H9 (cell line): ENCODE data around the gene DNALI1. TPM values are rescaled to one million over a fixed set of nuclear protein-coding genes. Genes with fewer than 3 reads are reported as not detected.
A peak's percentile ranks its signal among the peaks of the same experiment; 100 is the strongest.

Experiments used
- DNase-seq: peaks from one replicate; pipeline ENCODE4 v3.0.0-alpha.2; 2017
- H2AFZ ChIP-seq: one replicate; pipeline ENCODE4 v1.6.1; 2013; ENCODE audit warnings: mild to moderate bottlenecking, low read length, control low read depth, moderate library complexity
- H2AK5ac ChIP-seq: 2 replicates; pipeline ENCODE4 v1.6.1; 2013; ENCODE audit warnings: low read length, control low read depth, mixed read lengths; ENCODE audit not compliant: insufficient read length
- H2BK120ac ChIP-seq: one replicate; pipeline ENCODE4 v1.6.1; 2013; ENCODE audit warnings: low read depth, mild to moderate bottlenecking, low read length, control low read depth, inconsistent platforms; ENCODE audit not compliant: poor library complexity, severe bottlenecking
- H2BK12ac ChIP-seq: 2 replicates; pipeline ENCODE4 v1.6.1; 2013; ENCODE audit warnings: low read length, control low read depth, mixed read lengths, low read depth; ENCODE audit not compliant: insufficient read length
- H2BK15ac ChIP-seq: 2 replicates; pipeline ENCODE4 v1.6.1; 2013; ENCODE audit warnings: low read depth, low read length, control low read depth
- H2BK20ac ChIP-seq: one replicate; pipeline ENCODE4 v1.6.1; 2013; ENCODE audit warnings: low read depth, mild to moderate bottlenecking, low read length, control low read depth, inconsistent platforms; ENCODE audit not compliant: poor library complexity, severe bottlenecking
- H2BK5ac ChIP-seq: 2 replicates; pipeline ENCODE4 v1.6.1; 2013; ENCODE audit warnings: low read length, control low read depth, mixed read lengths; ENCODE audit not compliant: insufficient read length
- H3K14ac ChIP-seq: 2 replicates; pipeline ENCODE4 v1.6.1; 2013; ENCODE audit warnings: low read length, control low read depth; ENCODE audit not compliant: insufficient read depth
- H3K18ac ChIP-seq: 2 replicates; pipeline ENCODE4 v1.6.1; 2013; ENCODE audit warnings: low read depth, mild to moderate bottlenecking, mixed read lengths, low read length, control low read depth; ENCODE audit not compliant: insufficient read length
- H3K23ac ChIP-seq: 2 replicates; pipeline ENCODE4 v1.6.1; 2013; ENCODE audit warnings: low read length, control low read depth, mixed read lengths, low read depth; ENCODE audit not compliant: insufficient read length
- H3K23me2 ChIP-seq: 2 replicates; pipeline ENCODE4 v1.6.1; 2013; ENCODE audit warnings: low read depth, mild to moderate bottlenecking, mixed read lengths, low read length, control low read depth; ENCODE audit not compliant: insufficient read length, poor library complexity, severe bottlenecking
- H3K27ac ChIP-seq: 2 replicates; pipeline ENCODE4 v1.5.1; 2013; ENCODE audit warnings: low read length, control low read depth, mixed read lengths, low read depth; ENCODE audit not compliant: insufficient read length
- H3K27me3 ChIP-seq: 2 replicates; pipeline ENCODE4 v1.6.1; 2013; ENCODE audit warnings: low read length, control low read depth, inconsistent platforms; ENCODE audit not compliant: insufficient read depth
- H3K4ac ChIP-seq: 2 replicates; pipeline ENCODE4 v1.6.1; 2013; ENCODE audit warnings: low read depth, mild to moderate bottlenecking, control low read depth, inconsistent platforms, low read length, moderate library complexity
- H3K4me1 ChIP-seq: 2 replicates; pipeline ENCODE4 v1.6.1; 2013; ENCODE audit warnings: low read length, control low read depth, inconsistent platforms; ENCODE audit not compliant: insufficient read depth
- H3K4me2 ChIP-seq: 2 replicates; pipeline ENCODE4 v1.6.1; 2013; ENCODE audit warnings: low read length, control low read depth, mixed read lengths; ENCODE audit not compliant: insufficient read length, insufficient read depth
- H3K56ac ChIP-seq: 2 replicates; pipeline ENCODE4 v1.6.1; 2013; ENCODE audit warnings: low read depth, mild to moderate bottlenecking, mixed read lengths, low read length, control low read depth; ENCODE audit not compliant: insufficient read length
- H3K79me1 ChIP-seq: 2 replicates; pipeline ENCODE4 v1.6.1; 2013; ENCODE audit warnings: low read depth, mild to moderate bottlenecking, moderate library complexity, low read length, control low read depth, inconsistent platforms; ENCODE audit not compliant: insufficient read depth, poor library complexity, severe bottlenecking
- H3K79me2 ChIP-seq: 2 replicates; pipeline ENCODE4 v1.6.1; 2013; ENCODE audit warnings: low read length, control low read depth, inconsistent platforms; ENCODE audit not compliant: insufficient read depth
- H3K9ac ChIP-seq: 2 replicates; pipeline ENCODE4 v1.6.1; 2013; ENCODE audit warnings: low read length, control low read depth, mixed read lengths; ENCODE audit not compliant: insufficient read length; ENCODE audit errors: extremely low read depth
- H3K9me3 ChIP-seq: one replicate; pipeline ENCODE4 v1.6.1; 2013; ENCODE audit warnings: low read depth, low read length, inconsistent platforms; ENCODE audit not compliant: control insufficient read depth
- H3T11ph ChIP-seq: one replicate; pipeline ENCODE4 v1.6.1; 2013; ENCODE audit warnings: mild to moderate bottlenecking, low read length, control low read depth, inconsistent platforms
- H4K20me1 ChIP-seq: one replicate; pipeline ENCODE4 v1.6.1; 2013; ENCODE audit not compliant: control insufficient read depth, insufficient read length, insufficient read depth
- H4K5ac ChIP-seq: 2 replicates; pipeline ENCODE4 v1.6.1; 2013; ENCODE audit warnings: low read depth, mild to moderate bottlenecking, mixed read lengths, low read length, control low read depth; ENCODE audit not compliant: insufficient read length
- H4K8ac ChIP-seq: replicated peaks from 2 replicates; pipeline ENCODE4 v1.6.1; 2013; ENCODE audit warnings: low read length, control low read depth, mixed read lengths, low read depth; ENCODE audit not compliant: insufficient read length
- H4K91ac ChIP-seq: 2 replicates; pipeline ENCODE4 v1.6.1; 2013; ENCODE audit warnings: low read depth, mild to moderate bottlenecking, moderate library complexity, mixed read lengths, low read length, control low read depth; ENCODE audit not compliant: insufficient read length
- H3K27ac Mint-ChIP-seq, 3 experiments: 2 replicates in 2 of 3; 3 replicates in 1 of 3; pipeline ENCODE4 v1.8.0; 2020 to 2021; ENCODE audit warnings: mixed read lengths in 3 of 3, mild to moderate bottlenecking in 1 of 3, moderate library complexity in 1 of 3
- H3K27me3 Mint-ChIP-seq: 2 replicates; pipeline ENCODE4 v1.8.0; 2021; ENCODE audit warnings: low read depth, mild to moderate bottlenecking, moderate library complexity, mixed read lengths
- H3K36me3 Mint-ChIP-seq, 3 experiments: 2 replicates in 2 of 3; 3 replicates in 1 of 3; pipeline ENCODE4 v1.8.0; 2020 to 2021; ENCODE audit warnings: low read depth in 3 of 3, mixed read lengths in 3 of 3; ENCODE audit not compliant: insufficient read depth in 1 of 3
- H3K4me1 Mint-ChIP-seq, 2 experiments: 2 replicates each; pipeline ENCODE4 v1.8.0; 2020; ENCODE audit warnings: mixed read lengths in 2 of 2
- H3K4me3 Mint-ChIP-seq, 2 experiments: 2 replicates in 1 of 2; 3 replicates in 1 of 2; pipeline ENCODE4 v1.8.0; 2020 to 2021; ENCODE audit warnings: mild to moderate bottlenecking in 2 of 2, mixed read lengths in 2 of 2, moderate library complexity in 1 of 2
- H3K9me3 Mint-ChIP-seq, 2 experiments: 2 replicates in 1 of 2; 3 replicates in 1 of 2; pipeline ENCODE4 v1.8.0; 2020; ENCODE audit warnings: mild to moderate bottlenecking in 2 of 2, mixed read lengths in 2 of 2, moderate library complexity in 1 of 2
- CTCF ChIP-seq: fragments of 200-600 bp; sonication (generic); conservative IDR thresholded peaks from 3 replicates; pipeline ENCODE4 v1.8.0; 2021; ENCODE audit warnings: antibody characterized with exemption, mild to moderate bottlenecking
- WGBS: extraction: QIAGEN DNeasy Blood & Tissue Kit; methylation state at CpG from one replicate; pipeline ENCODE4 v1.1.7; 2013; ENCODE audit warnings: missing lambda C conversion rate, low lambda C conversion rate, mixed read lengths; ENCODE audit not compliant: insufficient read length; ENCODE audit errors: extremely low coverage; 5-methylcytosine and 5-hydroxymethylcytosine counted together
- total RNA-seq: library from RNA; stranded (reverse); gene quantifications from 2 replicates; pipeline ENCODE4 v1.2.1, GENCODE V29; 2021

The DNALI1 gene
- total RNA-seq, 1 experiment from 2014 or later: 18.0 TPM

GRCh38 chr1:37553598-37553926, 3.2 kb upstream of the DNALI1 start:
- H4K20me1 ChIP-seq: no peaks in the 10 kb centered on the region
- H3K4me3 Mint-ChIP-seq: peak overlapping the region; percentile 95 to 99
- H3T11ph ChIP-seq: no peak overlapping the region
- H3K18ac ChIP-seq: peak overlapping the region; percentile 96
- H3K36me3 Mint-ChIP-seq: peaks cover 8 to 40% (median 37%) of the 10 kb centered on the region in 3 experiments; a peak in 6 of 7 replicates
- no peak overlapping the region for H3K4ac ChIP-seq
- H3K23ac ChIP-seq: no peak overlapping the region
- H3K9ac ChIP-seq: peak overlapping the region; percentile 97
- H2AK5ac ChIP-seq: no peak overlapping the region
- H3K4me1 Mint-ChIP-seq: peaks cover 27 to 30% of the 10 kb centered on the region in 2 experiments
- H3K4me1 ChIP-seq: no peaks in the 10 kb centered on the region
- peaks cover 4% of the 10 kb centered on the region for H3K27me3 Mint-ChIP-seq
- H2BK5ac ChIP-seq: no peak overlapping the region
- H4K8ac ChIP-seq: peak overlapping the region; percentile 36
- peak overlapping the region in 2 of 3 experiments; percentile 68 to 98; a peak in 5 of 7 replicates for H3K27ac Mint-ChIP-seq
- H3K9me3 Mint-ChIP-seq: peaks cover 5 to 6% of the 10 kb centered on the region in 2 experiments; a peak in 3 of 5 replicates
- no peak overlapping the region for H3K27ac ChIP-seq
- H3K27me3 ChIP-seq: no peaks in the 10 kb centered on the region
- no peak overlapping the region for H4K91ac ChIP-seq
- no peak for DNase-seq
- H3K9me3 ChIP-seq: no peaks in the 10 kb centered on the region
- TF ChIP-seq CTCF: no peak
- H3K79me1 ChIP-seq: no peaks in the 10 kb centered on the region
- H2BK15ac ChIP-seq: no peak overlapping the region
- no peak overlapping the region for H2BK12ac ChIP-seq
- H3K4me2 ChIP-seq: peak overlapping the region; percentile 92
- H2BK20ac ChIP-seq: no peak overlapping the region
- peak overlapping the region; percentile 95 for H3K14ac ChIP-seq
- H3K79me2 ChIP-seq: no peaks in the 10 kb centered on the region; the same call in 1 of the 2 replicates
- H2BK120ac ChIP-seq: no peak overlapping the region
- H3K23me2 ChIP-seq: peaks cover 12% of the 10 kb centered on the region
- WGBS: no CpG with 5 or more reads among the region's 11 CpGs
- H2AFZ ChIP-seq: no peak overlapping the region
- H4K5ac ChIP-seq: peak overlapping the region; percentile 87
- peak overlapping the region; percentile 26 for H3K56ac ChIP-seq
